Panc1 (cell line): ENCODE measurements around the gene IKZF3. TPM values are rescaled to one million over a fixed set of nuclear protein-coding genes. Genes with fewer than 3 reads are reported as not detected.
A peak's percentile ranks its signal among the peaks of the same experiment; 100 is the strongest.

Experiments used
- ATAC-seq: fragments of 200-7000 bp; cut with Tn5 transposase; 2 replicates; pipeline ENCODE4 v1.9.1; 2020; ENCODE audit warnings: mild to moderate bottlenecking, moderate library complexity
- BruUV-seq: library from RNA; stranded (reverse); fragments of 400-500 nt; replicated peaks from 2 replicates; lab custom pipeline; 2021; lab: Mats Ljungman, UMichigan
- CTCF ChIA-PET: fragments of 300-600 bp; sonication (Branson Sonifier 250); formaldehyde crosslinking; loops from one replicate; lab custom pipeline; 2022; ENCODE audit warnings: antibody characterized with exemption; lab: Charles Lee
- POLR2A ChIA-PET: fragments of 300-600 bp; sonication (Branson Sonifier 250); formaldehyde crosslinking; loops from one replicate; lab custom pipeline; 2022; ENCODE audit warnings: antibody characterized with exemption; lab: Charles Lee
- DNase-seq: peaks from one replicate; pipeline ENCODE4 v3.0.0-alpha.2; 2010; ENCODE audit warnings: low read depth, low spot score
- H3K27ac ChIP-seq: 2 replicates; pipeline ENCODE4 v1.5.1; 2011; ENCODE audit warnings: mild to moderate bottlenecking, low read length, inconsistent platforms
- H3K27me3 ChIP-seq: fragments of 200-500 bp; sonication (Bioruptor generic); 2 replicates; pipeline ENCODE4 v1.6.0; 2014; ENCODE audit warnings: low read length, inconsistent platforms; ENCODE audit not compliant: control insufficient read depth, insufficient read depth
- H3K36me3 ChIP-seq: fragments of 200-500 bp; sonication (Bioruptor generic); 2 replicates; pipeline ENCODE4 v1.5.1; 2014; ENCODE audit warnings: inconsistent platforms, mild to moderate bottlenecking, low read length, moderate library complexity; ENCODE audit not compliant: control insufficient read depth, insufficient read depth
- H3K4me1 ChIP-seq: 2 replicates; pipeline ENCODE4 v1.5.1; 2011; ENCODE audit warnings: inconsistent platforms, mild to moderate bottlenecking, low read length, moderate library complexity; ENCODE audit not compliant: control insufficient read depth, insufficient read depth
- H3K4me3 ChIP-seq, 2 experiments: 2 replicates each; pipeline ENCODE4 v1.5.1; 2011 to 2012; ENCODE audit warnings: low read depth in 2 of 2, low read length in 2 of 2, mild to moderate bottlenecking in 2 of 2, inconsistent platforms in 1 of 2, moderate library complexity in 1 of 2
- H3K9me3 ChIP-seq: fragments of 200-500 bp; sonication (Bioruptor generic); 2 replicates; pipeline ENCODE4 v1.5.1; 2014; ENCODE audit warnings: low read depth, mild to moderate bottlenecking, inconsistent platforms, low read length, moderate library complexity; ENCODE audit not compliant: control insufficient read depth, insufficient read depth
- POLR2AphosphoS5 ChIP-seq: IDR thresholded peaks from 2 replicates; pipeline ENCODE4 v1.6.1; 2012; ENCODE audit warnings: mild to moderate bottlenecking, low read depth, low read length, moderate library complexity
- SIN3A ChIP-seq: IDR thresholded peaks from 2 replicates; pipeline ENCODE4 v1.6.1; 2012; ENCODE audit warnings: low read depth, mild to moderate bottlenecking, low read length, moderate library complexity, borderline replicate concordance; ENCODE audit not compliant: insufficient read depth
- TCF7L2 ChIP-seq: IDR thresholded peaks from 2 replicates; pipeline ENCODE4 v1.6.1; 2011; ENCODE audit warnings: mild to moderate bottlenecking, low read depth, low read length, inconsistent platforms
- in situ Hi-C: cut with HindIII; loops from 2 replicates; pipeline ENCODE4 v1.10.0; 2016; ENCODE audit warnings: low sequenced_read_pairs, low pct_unique_long_range_greater_than_20kb
- intact Hi-C: fragments of 100-400 bp; cut with micrococcal nuclease; formaldehyde crosslinking; loops from one replicate; pipeline ENCODE4 v1.10.0; 2022; ENCODE audit not compliant: unreplicated experiment
- total RNA-seq: library from RNA; stranded (reverse); gene quantifications from one replicate; pipeline ENCODE4 v1.2.1, GENCODE V29; 2021; ENCODE audit not compliant: unreplicated experiment
- TF ChIP-seq, protein P1 (sequence below): fragments of 450-650 bp; IDR thresholded peaks from 2 replicates; pipeline ENCODE4 v1.5.1; 2017; ENCODE audit warnings: mild to moderate bottlenecking
- TF ChIP-seq, protein P2 (sequence below), 2 experiments: IDR thresholded peaks; 2 replicates each; pipeline ENCODE4 v1.6.1; 2011 to 2012; ENCODE audit warnings: low read depth in 2 of 2, control low read depth in 1 of 2, low read length in 1 of 2, mild to moderate bottlenecking in 1 of 2, moderate library complexity in 1 of 2; ENCODE audit not compliant: insufficient read depth in 1 of 2

Gene IKZF3
- total RNA-seq, 1 experiment from 2014 or later, result 0.59 TPM

DNA sequence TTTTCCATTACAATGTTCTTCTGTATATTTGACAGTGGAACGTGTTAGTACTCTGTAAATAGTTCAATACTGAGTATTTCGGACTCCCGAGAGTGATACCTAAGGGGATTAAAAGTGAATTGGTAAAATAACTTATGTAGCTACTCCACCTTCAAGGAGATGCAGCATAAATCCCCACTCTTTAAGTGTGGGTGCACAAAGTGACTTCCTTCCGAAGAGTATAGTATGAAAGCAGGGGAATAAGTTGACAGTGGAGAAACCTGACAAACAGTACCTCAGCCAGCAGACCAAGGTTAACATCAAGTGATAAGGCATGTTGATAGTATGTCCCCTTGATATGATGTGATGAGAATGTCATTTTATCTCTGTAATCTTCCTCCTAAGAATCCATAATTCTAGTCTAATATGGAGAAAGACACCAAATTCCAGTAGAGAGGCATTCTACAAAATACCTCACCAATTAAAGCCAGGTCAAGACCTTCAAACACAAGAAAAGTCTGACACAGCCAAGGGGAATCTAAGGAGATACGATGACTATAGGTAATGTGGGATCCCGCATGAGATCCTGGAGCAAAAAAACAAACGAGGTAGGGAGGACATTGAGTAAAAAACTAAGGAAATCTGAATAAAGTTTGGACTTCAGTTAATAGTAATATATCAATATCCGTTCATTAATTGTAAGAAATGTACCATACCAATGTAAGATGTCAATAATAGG lies 2.1 kb upstream of the IKZF3 start:
- Histone ChIP-seq H3K4me3 (no peak overlapping the region), H3K36me3 (no peaks in the 10 kb centered on the region), H3K4me1 (peaks cover 6% of the 10 kb centered on the region), H3K27ac (no peak overlapping the region), H3K9me3 (no peaks in the 10 kb centered on the region), H3K27me3 (peaks cover 40% of the 10 kb centered on the region)
- BruUV-seq, result no TSS peak
- intact Hi-C loops, result no loop called here
- ChIA-PET POLR2A (interaction anchor here (0.7 kb wide), 1 partner anchor 30 kb away, joined by 7 read pairs; no protein-coding TSS in a partner anchor), CTCF (no interaction called here)
- ATAC-seq, result no peak
- TF ChIP-seq, protein P1, sequence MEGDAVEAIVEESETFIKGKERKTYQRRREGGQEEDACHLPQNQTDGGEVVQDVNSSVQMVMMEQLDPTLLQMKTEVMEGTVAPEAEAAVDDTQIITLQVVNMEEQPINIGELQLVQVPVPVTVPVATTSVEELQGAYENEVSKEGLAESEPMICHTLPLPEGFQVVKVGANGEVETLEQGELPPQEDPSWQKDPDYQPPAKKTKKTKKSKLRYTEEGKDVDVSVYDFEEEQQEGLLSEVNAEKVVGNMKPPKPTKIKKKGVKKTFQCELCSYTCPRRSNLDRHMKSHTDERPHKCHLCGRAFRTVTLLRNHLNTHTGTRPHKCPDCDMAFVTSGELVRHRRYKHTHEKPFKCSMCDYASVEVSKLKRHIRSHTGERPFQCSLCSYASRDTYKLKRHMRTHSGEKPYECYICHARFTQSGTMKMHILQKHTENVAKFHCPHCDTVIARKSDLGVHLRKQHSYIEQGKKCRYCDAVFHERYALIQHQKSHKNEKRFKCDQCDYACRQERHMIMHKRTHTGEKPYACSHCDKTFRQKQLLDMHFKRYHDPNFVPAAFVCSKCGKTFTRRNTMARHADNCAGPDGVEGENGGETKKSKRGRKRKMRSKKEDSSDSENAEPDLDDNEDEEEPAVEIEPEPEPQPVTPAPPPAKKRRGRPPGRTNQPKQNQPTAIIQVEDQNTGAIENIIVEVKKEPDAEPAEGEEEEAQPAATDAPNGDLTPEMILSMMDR, result no peak
- TF ChIP-seq, protein P2, sequence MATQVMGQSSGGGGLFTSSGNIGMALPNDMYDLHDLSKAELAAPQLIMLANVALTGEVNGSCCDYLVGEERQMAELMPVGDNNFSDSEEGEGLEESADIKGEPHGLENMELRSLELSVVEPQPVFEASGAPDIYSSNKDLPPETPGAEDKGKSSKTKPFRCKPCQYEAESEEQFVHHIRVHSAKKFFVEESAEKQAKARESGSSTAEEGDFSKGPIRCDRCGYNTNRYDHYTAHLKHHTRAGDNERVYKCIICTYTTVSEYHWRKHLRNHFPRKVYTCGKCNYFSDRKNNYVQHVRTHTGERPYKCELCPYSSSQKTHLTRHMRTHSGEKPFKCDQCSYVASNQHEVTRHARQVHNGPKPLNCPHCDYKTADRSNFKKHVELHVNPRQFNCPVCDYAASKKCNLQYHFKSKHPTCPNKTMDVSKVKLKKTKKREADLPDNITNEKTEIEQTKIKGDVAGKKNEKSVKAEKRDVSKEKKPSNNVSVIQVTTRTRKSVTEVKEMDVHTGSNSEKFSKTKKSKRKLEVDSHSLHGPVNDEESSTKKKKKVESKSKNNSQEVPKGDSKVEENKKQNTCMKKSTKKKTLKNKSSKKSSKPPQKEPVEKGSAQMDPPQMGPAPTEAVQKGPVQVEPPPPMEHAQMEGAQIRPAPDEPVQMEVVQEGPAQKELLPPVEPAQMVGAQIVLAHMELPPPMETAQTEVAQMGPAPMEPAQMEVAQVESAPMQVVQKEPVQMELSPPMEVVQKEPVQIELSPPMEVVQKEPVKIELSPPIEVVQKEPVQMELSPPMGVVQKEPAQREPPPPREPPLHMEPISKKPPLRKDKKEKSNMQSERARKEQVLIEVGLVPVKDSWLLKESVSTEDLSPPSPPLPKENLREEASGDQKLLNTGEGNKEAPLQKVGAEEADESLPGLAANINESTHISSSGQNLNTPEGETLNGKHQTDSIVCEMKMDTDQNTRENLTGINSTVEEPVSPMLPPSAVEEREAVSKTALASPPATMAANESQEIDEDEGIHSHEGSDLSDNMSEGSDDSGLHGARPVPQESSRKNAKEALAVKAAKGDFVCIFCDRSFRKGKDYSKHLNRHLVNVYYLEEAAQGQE (IDR thresholded peaks at IDR 0.05; ENCODE audit: insufficient read depth in 1 of 2, low read depth in 2 of 2, low read length in 1 of 2), result no peak
- no peak for DNase-seq
- in situ Hi-C loops, result no loop called here

DNA sequence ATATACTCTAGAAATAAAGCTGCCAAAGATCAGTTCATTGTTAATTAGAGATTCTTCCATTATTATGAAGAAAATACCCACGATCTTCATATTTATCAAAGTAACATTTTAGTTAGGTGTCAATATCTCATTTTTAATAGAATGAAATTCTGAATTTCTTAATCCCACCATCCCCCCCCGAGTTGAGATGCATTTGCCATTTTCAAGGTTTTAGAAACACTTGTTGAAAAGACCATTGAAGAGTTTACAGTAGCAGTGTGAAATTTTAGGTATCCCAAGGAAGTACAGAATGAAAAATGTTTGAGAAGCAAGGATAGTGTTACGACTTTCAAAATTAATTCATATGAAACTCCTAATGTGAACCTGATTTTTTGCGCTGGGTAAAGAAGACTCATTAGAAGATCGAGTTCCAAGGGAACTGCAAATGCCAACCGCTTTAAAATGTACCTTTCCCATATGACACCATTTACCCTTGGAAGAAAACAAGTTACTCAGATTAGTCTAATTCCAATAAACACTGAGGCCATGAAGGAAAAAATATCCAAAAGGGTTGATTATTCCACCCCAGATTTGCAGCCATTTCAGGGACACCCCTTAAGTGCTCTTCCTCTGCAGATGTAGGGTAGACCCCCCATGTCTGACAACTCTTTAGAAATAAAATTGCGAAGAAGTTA lies 731 bp downstream of the IKZF3 start:
- intact Hi-C loops (no loop called here), in situ Hi-C loops (no loop called here)
- H3K4me1 ChIP-seq, result peaks cover 6% of the 10 kb centered on the region
- POLR2A ChIA-PET, result interaction anchor here (0.7 kb wide), 1 partner anchor 32 kb away, joined by 3 read pairs; no protein-coding TSS in a partner anchor
- ATAC-seq (no peak), DNase-seq (no peak)
- CTCF ChIA-PET, result no interaction called here
- no peaks in the 10 kb centered on the region for H3K36me3 ChIP-seq
- peaks cover 40% of the 10 kb centered on the region for H3K27me3 ChIP-seq
- no peak overlapping the region for H3K27ac ChIP-seq
- peak overlapping the region; percentile 26 to 29 for H3K4me3 ChIP-seq
- no peaks in the 10 kb centered on the region for H3K9me3 ChIP-seq
- no TSS peak for BruUV-seq
- TF ChIP-seq, protein P2 (IDR thresholded peaks at IDR 0.05; ENCODE audit: insufficient read depth in 1 of 2, low read depth in 2 of 2, low read length in 1 of 2), result no peak
- TF ChIP-seq, protein P1, result no peak
- TF ChIP-seq TCF7L2 (no peak), POLR2AphosphoS5 (no peak), SIN3A (no peak)
